ENCODE measurements around the gene OR1F1.
"Not testable (repeated sequence)": the region's sequence is repeated elsewhere in the genome, so short reads cannot be mapped to it uniquely, and the experiment has no call there.

OR1F1 gene

GRCh38 chr16:3187798-3188674 is at the start of gene OR1F1:
Gene OR1F1 (plus strand): TSS chr16:3188204.
- DNase-seq: peak; percentile 69

- DNase-seq: no peak
Measured at GRCh38 chr16:3138342-3138741, 49.7 kb upstream of the OR1F1 start.

GRCh38 chr16:3138823-3139426 is 49.1 kb upstream of the OR1F1 start:
- no peak for DNase-seq

- DNase-seq: not testable (repeated sequence)
Measured at GRCh38 chr16:3139561-3139960, 48.4 kb upstream of the OR1F1 start.

- DNase-seq: no peak
Measured at GRCh38 chr16:3140603-3141427, 47.2 kb upstream of the OR1F1 start.

GRCh38 chr16:3141781-3142311 is 46.2 kb upstream of the OR1F1 start:
- DNase-seq: no peak

GRCh38 chr16:3142327-3142726 is 45.7 kb upstream of the OR1F1 start:
- no peak for DNase-seq

GRCh38 chr16:3142770-3143169 is 45.2 kb upstream of the OR1F1 start:
- no peak for DNase-seq

- DNase-seq: no peak
Measured at GRCh38 chr16:3143189-3143588, 44.8 kb upstream of the OR1F1 start.

- DNase-seq: no peak
Measured at GRCh38 chr16:3143598-3144320, 44.2 kb upstream of the OR1F1 start.

- no peak for DNase-seq
Measured at GRCh38 chr16:3144321-3144983, 43.6 kb upstream of the OR1F1 start.

- DNase-seq: no peak
Measured at GRCh38 chr16:3145151-3145550, 42.9 kb upstream of the OR1F1 start.

- DNase-seq: no peak
Measured at GRCh38 chr16:3145660-3146059, 42.3 kb upstream of the OR1F1 start.

- DNase-seq: no peak
Measured at GRCh38 chr16:3147046-3147756, 40.8 kb upstream of the OR1F1 start.

GRCh38 chr16:3147757-3148104 is 40.3 kb upstream of the OR1F1 start:
- no peak for DNase-seq

- DNase-seq: no peak
Measured at GRCh38 chr16:3148256-3149192, 39.5 kb upstream of the OR1F1 start.

GRCh38 chr16:3149193-3149530 is 38.8 kb upstream of the OR1F1 start:
- DNase-seq: no peak

GRCh38 chr16:3149630-3150345 is 38.2 kb upstream of the OR1F1 start:
- DNase-seq: peak; percentile 59

GRCh38 chr16:3150346-3151218 is 37.4 kb upstream of the OR1F1 start:
- peak; percentile 99 for DNase-seq

Measured in CD4-positive, alpha-beta T cell treated with Interleukin-17A for 1 hour (primary cell).